Muscle of leg (tissue), 11 donors: ENCODE measurements around the gene MICOS13. TPM values are rescaled to one million over a fixed set of nuclear protein-coding genes. Genes with fewer than 3 reads are reported as not detected.
A peak's percentile ranks its signal among the peaks of the same experiment; 100 is the strongest.

Source experiments
- DNase-seq: peaks from one replicate; pipeline ENCODE4 v3.0.0; 2013
- H3K27ac ChIP-seq: one replicate; pipeline ENCODE4 v1.5.1; 2013; ENCODE audit warnings: mild to moderate bottlenecking, low read length, control low read depth
- H3K27me3 ChIP-seq: one replicate; pipeline ENCODE4 v1.6.1; 2013; ENCODE audit warnings: low read length; ENCODE audit not compliant: control insufficient read depth, insufficient read depth
- H3K36me3 ChIP-seq: one replicate; pipeline ENCODE4 v1.6.1; 2013; ENCODE audit warnings: low read length; ENCODE audit not compliant: control insufficient read depth, insufficient read depth
- H3K4me1 ChIP-seq: one replicate; pipeline ENCODE4 v1.6.1; 2013; ENCODE audit warnings: low read length; ENCODE audit not compliant: control insufficient read depth, insufficient read depth
- H3K4me3 ChIP-seq: one replicate; pipeline ENCODE4 v1.5.1; 2013; ENCODE audit warnings: low read length, control low read depth
- H3K9me3 ChIP-seq: replicated peaks from 2 replicates; pipeline ENCODE4 v1.6.1; 2013; ENCODE audit warnings: low read depth, low read length; ENCODE audit not compliant: control insufficient read depth
- WGBS: methylation state at CpG from one replicate; pipeline ENCODE4 v1.1.5; 2013; ENCODE audit warnings: missing lambda C conversion rate; ENCODE audit not compliant: insufficient coverage; 5-methylcytosine and 5-hydroxymethylcytosine counted together
- polyA plus RNA-seq, 8 donors: library from polyadenylated mRNA; unstranded; fragments of 120-200 nt; gene quantifications; one replicate each; pipeline versions ENCODE4 v1.2.1 to v1.2.3, GENCODE V29; 2013; ENCODE audit warnings: inconsistent platforms in 1 of 8, low replicate concordance in 1 of 8; ENCODE audit not compliant: insufficient read length in 8 of 8, insufficient read depth in 1 of 8
- total RNA-seq: library from RNA; stranded (reverse); fragments of 120-200 nt; gene quantifications from one replicate; pipeline ENCODE4 v1.2.4, GENCODE V29; 2013

The MICOS13 gene
- total and polyA plus RNA-seq, 9 donors = 74.4 to 122 (median 92.7) TPM

DNA sequence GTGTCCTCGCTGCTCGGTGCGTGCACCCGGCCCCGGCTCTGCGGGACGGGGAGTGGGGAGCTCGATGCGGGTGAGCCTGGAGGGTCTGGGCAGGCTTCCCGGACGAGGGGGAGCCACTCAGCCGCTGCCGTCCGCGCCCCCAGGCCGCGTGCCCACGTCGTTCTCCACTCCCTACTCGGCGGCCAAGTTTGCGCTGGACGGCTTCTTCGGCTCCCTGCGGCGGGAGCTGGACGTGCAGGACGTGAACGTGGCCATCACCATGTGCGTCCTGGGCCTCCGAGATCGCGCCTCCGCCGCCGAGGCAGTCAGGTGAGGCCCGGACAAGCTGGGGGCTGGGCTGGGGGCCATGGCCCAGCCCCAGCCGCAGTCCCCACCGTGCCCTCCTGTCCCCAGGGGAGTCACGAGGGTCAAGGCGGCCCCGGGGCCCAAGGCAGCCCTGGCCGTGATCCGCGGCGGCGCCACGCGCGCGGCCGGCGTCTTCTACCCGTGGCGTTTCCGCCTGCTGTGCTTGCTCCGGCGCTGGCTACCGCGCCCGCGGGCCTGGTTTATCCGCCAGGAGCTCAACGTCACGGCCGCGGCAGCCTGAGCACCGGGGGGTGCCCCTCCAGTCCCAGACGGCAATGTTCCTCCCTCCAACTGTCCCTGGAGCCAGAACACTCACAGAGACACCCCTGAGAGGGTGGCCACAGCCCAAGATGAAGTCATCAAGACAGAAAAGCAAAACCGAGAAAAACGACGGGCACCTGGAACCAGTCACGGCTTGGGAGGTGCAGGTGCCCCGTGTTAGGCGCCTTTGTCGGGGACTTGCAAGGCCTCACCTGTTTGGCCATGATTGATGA, 7.3 kb upstream of the MICOS13 start:
- DNase-seq = peak; percentile 42
- no peaks in the 10 kb centered on the region for H3K9me3 ChIP-seq
- peak overlapping the region; percentile 73 for H3K27ac ChIP-seq
- H3K27me3 ChIP-seq = no peaks in the 10 kb centered on the region
- WGBS = 43% methylated on average over 76 of the region's 76 CpGs
- peaks cover 36% of the 10 kb centered on the region for H3K4me1 ChIP-seq
- peak overlapping the region; percentile 43 for H3K4me3 ChIP-seq
- peaks cover 13% of the 10 kb centered on the region for H3K36me3 ChIP-seq

DNA sequence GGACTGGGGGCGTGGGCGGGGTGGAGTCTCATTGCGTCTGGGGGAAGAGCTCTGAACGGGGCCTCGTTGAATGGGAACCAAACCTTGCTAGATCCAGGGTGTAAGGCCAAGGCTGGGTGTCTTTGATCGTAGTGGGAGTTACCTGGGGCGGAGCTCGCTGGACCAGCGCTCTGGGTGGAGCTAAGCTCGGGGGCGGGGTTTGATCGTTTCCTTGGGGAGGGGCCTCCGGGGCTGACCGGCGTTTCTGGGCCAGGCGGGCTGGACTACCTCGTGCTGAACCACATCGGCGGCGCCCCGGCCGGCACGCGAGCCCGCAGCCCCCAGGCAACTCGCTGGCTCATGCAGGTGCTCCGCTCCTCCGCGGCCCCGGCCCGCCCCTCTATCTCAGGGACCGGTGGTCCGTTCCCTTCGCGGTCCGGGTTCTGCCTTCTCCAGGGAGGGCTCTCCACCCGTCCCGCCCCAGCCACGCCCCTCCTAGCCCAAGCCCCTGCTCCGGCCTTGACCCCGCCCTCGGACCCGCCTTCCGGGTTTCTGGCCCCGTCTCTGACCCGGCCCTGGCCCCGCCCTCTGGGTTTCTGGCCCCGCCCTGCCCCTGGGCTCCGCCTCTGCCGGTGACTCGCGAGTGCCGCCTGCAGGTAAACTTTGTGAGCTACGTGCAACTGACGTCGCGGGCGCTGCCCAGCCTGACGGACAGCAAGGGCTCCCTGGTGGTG, 6.5 kb upstream of the MICOS13 start:
- Histone ChIP-seq H3K27me3 (no peaks in the 10 kb centered on the region), H3K4me3 (peak overlapping the region; percentile 43), H3K36me3 (peaks cover 5% of the 10 kb centered on the region), H3K4me1 (peaks cover 28% of the 10 kb centered on the region), H3K9me3 (no peaks in the 10 kb centered on the region), H3K27ac (peak overlapping the region; percentile 73)
- peak; percentile 95 for DNase-seq
- WGBS = under 1% methylated on average over 59 of the region's 59 CpGs

DNA sequence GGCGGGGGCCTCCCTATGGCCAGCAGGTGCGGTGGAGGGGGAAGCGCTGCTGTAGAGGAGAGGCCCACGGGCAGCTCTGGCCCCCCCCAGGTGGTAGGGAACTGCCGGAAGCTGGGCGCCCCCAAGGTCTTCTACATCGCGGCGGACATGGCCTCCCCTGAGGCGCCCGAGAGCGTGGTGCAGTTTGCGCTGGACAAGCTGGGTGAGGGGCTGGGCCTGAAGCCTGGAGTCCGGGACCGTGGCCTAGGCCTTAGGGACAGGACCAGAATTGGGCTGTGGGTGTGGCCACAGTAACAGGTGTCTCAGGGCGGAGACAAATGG, 6.0 kb upstream of the MICOS13 start:
- H3K4me1 ChIP-seq = peaks cover 24% of the 10 kb centered on the region
- H3K27ac ChIP-seq = peak overlapping the region; percentile 73
- peak overlapping the region; percentile 43 for H3K4me3 ChIP-seq
- no peaks in the 10 kb centered on the region for H3K9me3 ChIP-seq
- no peaks in the 10 kb centered on the region for H3K27me3 ChIP-seq
- DNase-seq = no peak
- 19% methylated on average over 13 of the region's 16 CpGs for WGBS
- H3K36me3 ChIP-seq = no peaks in the 10 kb centered on the region

DNA sequence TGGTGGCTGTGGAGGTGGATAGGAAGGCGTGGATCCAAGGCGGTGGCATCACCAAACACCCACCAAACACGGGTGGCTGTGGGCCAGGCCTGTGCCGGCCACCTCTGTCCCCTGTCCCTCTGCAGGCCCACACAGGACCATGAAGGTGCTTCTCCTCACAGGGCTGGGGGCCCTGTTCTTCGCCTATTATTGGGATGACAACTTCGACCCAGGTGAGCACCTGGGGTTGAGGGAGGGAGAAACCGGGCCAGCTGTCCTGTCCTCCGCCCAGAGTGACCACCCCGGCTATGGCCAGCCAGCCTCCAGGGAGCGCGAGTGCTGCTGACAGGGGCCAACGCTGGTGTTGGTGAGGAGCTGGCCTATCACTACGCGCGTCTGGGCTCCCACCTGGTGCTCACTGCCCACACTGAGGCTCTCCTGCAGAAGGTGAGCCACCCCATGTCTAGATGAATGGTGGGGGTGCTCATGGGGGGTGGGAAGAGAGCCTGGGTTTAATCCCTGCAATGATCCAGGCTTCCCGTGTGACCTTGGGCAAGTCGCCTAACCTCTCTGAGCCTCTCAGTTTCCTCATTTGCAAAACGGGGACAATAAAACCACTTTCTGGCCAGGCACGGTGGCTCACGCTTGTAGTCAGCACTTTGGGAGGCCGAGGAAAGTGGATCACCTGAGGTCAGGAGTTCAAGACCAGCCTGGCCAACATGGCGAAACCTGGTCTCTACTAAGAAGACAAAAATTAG, 4.5 kb upstream of the MICOS13 start:
- peaks cover 22% of the 10 kb centered on the region for H3K4me1 ChIP-seq
- WGBS = 92% methylated on average over 14 of the region's 22 CpGs
- H3K9me3 ChIP-seq = no peaks in the 10 kb centered on the region
- no peaks in the 10 kb centered on the region for H3K27me3 ChIP-seq
- H3K27ac ChIP-seq = no peak overlapping the region
- no peak overlapping the region for H3K4me3 ChIP-seq
- H3K36me3 ChIP-seq = no peaks in the 10 kb centered on the region
- DNase-seq = no peak

DNA sequence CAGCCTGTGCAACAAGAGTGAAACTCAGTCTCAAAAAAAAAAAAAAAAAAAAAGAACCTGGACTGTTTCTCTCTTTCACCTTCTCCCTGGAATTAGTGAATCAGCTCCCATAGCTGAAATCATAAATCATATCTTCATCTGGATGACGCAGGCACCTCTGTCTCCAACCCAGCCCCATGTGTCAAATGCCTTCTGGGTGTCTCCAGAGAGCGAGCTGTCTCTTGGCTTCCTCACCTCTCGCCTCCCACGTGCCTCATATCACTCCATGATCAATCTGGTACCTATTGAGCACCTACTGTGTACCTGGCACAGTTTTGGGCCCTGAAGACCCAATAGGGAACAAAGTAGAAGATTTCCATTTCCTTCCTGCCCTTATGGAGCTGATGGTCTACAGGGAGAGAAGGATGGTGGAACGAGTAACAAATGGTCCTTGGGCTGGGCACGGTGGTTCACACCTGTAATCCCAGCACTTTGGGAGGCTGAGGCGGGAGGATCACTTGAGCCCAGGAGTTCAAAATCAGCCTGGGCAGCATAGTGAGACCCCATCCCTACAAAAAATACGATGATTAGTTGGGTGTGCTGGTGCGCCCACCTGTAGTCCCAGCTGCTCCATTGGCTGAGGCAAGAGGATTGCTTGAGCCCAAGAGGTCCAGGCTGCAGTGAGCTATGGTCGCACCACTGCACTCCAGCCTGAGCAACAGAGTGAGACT, 3.0 kb upstream of the MICOS13 start:
- Histone ChIP-seq H3K4me1 (peaks cover 30% of the 10 kb centered on the region), H3K27me3 (no peaks in the 10 kb centered on the region), H3K27ac (no peak overlapping the region), H3K9me3 (no peaks in the 10 kb centered on the region), H3K36me3 (peaks cover 1% of the 10 kb centered on the region), H3K4me3 (no peak overlapping the region)
- DNase-seq = no peak
- WGBS = 84% methylated on average over 8 of the region's 10 CpGs

DNA sequence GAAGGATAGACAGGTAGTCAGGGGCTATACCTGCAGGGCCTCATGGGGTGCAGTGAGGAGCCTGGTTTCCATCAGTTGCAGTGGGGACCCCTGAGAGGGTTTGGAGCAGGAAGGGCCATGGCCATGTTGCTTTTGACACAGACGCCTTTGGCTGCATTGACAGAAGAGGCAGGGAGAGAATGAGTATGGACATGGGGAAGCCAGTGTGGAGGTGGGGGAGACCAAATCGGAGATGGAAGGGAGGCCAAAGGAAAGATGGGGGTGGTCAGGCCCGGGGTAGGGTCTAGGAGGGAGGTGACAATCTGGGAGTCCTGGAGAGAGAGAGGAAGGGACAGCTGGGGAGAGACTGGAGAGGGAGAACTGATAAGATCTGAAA, 1.8 kb upstream of the MICOS13 start:
- Histone ChIP-seq H3K36me3 (peaks cover 10% of the 10 kb centered on the region), H3K4me3 (no peak overlapping the region), H3K27ac (no peak overlapping the region), H3K27me3 (no peaks in the 10 kb centered on the region), H3K4me1 (peaks cover 38% of the 10 kb centered on the region), H3K9me3 (no peaks in the 10 kb centered on the region)
- WGBS = 89% methylated on average over 3 of the region's 3 CpGs
- no peak for DNase-seq

DNA sequence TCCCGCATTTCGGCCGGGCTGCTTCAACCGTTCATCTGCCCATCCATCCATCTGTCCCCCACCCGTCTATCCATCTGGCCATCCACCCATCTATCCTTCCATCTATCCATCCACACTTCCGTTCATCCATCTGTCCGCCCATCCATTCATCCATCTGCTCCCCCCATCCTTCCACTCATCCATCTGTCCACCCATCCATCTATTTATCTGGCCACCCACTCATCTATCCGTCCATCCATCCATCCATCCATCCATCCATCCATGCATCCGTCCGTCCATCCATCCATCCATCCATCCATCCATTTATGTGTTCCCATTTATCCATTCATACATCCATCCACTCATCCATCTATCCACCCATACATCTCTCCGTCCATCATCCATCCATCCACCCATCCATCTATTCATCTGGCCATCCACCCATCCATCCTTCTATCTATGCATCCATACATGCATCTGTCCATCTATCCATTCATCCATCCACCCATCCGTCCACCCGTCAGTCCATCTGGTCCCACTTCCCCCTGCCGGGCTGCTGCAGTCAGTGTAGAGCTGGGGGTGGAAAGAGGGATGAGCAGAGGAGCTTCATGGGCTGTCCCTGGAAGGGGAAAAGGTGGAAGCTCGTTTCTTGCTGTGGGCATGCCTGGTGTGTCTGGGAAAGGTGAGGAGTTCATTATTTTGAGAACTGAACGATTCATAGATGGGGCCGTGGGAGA, 1.2 kb upstream of the MICOS13 start:
- Histone ChIP-seq H3K36me3 (peaks cover 10% of the 10 kb centered on the region), H3K27me3 (no peaks in the 10 kb centered on the region), H3K4me3 (peak overlapping the region; percentile 88), H3K4me1 (peaks cover 42% of the 10 kb centered on the region), H3K27ac (no peak overlapping the region), H3K9me3 (no peaks in the 10 kb centered on the region)
- 53% methylated on average over 14 of the region's 17 CpGs for WGBS
- DNase-seq = no peak

DNA sequence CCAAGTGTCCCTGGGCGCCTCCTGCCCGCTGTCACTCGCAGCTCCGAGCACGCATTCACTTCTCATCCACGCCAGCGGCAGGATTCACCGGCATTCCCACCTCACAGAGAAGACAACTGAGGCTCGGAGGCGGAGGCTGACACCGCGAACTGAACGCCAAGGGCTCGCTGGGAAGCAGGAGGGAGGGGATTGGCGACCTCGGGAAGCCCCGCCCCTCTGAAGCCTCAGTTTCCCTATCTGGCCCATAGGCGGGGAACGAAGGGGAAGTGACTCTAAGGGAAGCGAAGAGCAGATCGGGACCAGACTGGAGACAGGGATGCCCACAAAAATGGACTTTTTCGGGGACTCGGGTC, 256 bp downstream of the MICOS13 start:
- H3K36me3 ChIP-seq = peaks cover 10% of the 10 kb centered on the region
- no peaks in the 10 kb centered on the region for H3K27me3 ChIP-seq
- peaks cover 50% of the 10 kb centered on the region for H3K4me1 ChIP-seq
- 0% methylated on average over 15 of the region's 23 CpGs for WGBS
- no peak for DNase-seq
- H3K9me3 ChIP-seq = no peaks in the 10 kb centered on the region
- peak overlapping the region; percentile 96 for H3K27ac ChIP-seq
- H3K4me3 ChIP-seq = peak overlapping the region; percentile 88

DNA sequence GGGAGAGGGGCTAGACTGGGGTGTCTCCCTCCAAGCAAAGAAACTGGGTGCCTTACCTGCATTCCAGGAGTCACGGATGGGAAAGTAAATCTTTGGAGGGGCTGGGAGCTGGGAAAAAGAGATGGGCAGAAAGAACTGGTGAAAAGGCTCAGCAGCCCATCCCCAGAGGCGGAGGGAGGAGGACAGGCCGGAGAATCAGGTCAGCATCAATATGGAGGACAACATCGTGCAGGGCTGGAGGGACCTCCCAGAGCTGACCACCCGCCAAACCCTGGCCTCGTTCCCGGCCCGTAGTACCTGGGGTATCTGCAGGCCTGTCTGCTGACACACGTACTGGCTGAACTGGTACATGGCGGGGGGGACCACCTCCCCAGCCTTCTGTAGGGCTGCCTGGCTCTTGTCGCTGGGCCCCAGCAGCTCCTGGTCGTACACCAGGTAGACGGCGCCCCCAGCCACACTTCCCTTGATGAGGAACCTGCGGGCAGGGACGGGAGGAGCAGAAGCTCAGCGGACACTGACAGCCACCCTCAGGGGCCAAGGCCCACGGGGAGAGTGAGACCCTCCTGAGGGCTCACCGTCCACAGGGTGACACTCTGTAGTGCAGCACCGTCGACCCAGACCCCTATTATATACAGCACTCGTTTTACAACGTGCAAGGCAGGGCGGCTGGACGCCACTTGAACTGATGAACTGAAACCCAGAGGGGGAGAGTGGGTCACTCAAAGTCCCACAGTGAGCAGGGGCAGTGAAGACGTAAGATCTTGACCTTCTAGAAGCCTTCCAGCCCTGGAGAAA, 830 bp downstream of the MICOS13 start:
- no peaks in the 10 kb centered on the region for H3K27me3 ChIP-seq
- H3K9me3 ChIP-seq = no peaks in the 10 kb centered on the region
- peaks cover 55% of the 10 kb centered on the region for H3K4me1 ChIP-seq
- WGBS = 29% methylated on average over 19 of the region's 26 CpGs
- DNase-seq = no peak
- peaks cover 10% of the 10 kb centered on the region for H3K36me3 ChIP-seq
- peak overlapping the region; percentile 88 for H3K4me3 ChIP-seq
- peak overlapping the region; percentile 96 for H3K27ac ChIP-seq
